ENCODE measurements around the gene SNX10.

SNX10 gene

GRCh38 chr7:26340476-26341018 lies 48.9 kb downstream of the SNX10 start:
- Histone ChIP-seq H3K9ac (ENCODE audit: low read length) (no peak overlapping the region), H3K4me3 (ENCODE audit: low read depth, low read length) (no peak overlapping the region), H3K4me1 (ENCODE audit: control insufficient read depth, insufficient read depth, low read length) (no peaks in the 10 kb centered on the region), H3K27me3 (ENCODE audit: control insufficient read depth, insufficient read depth, low read length) (no peaks in the 10 kb centered on the region), H3K27ac (ENCODE audit: low read depth, low read length) (no peak overlapping the region), H3K9me3 (ENCODE audit: control insufficient read depth, insufficient read depth, low read depth, low read length) (no peaks in the 10 kb centered on the region), H3K36me3 (ENCODE audit: control insufficient read depth, insufficient read depth, low read length) (no peaks in the 10 kb centered on the region)

GRCh38 chr7:26343320-26343832 lies 51.7 kb downstream of the SNX10 start:
- H3K9me3 ChIP-seq (ENCODE audit: control insufficient read depth, insufficient read depth, low read depth, low read length), result no peaks in the 10 kb centered on the region
- H3K9ac ChIP-seq (ENCODE audit: low read length), result no peak overlapping the region
- no peak overlapping the region for H3K4me3 ChIP-seq (ENCODE audit: low read depth, low read length)
- no peak overlapping the region for H3K27ac ChIP-seq (ENCODE audit: low read depth, low read length)
- H3K27me3 ChIP-seq (ENCODE audit: control insufficient read depth, insufficient read depth, low read length), result no peaks in the 10 kb centered on the region
- H3K4me1 ChIP-seq (ENCODE audit: control insufficient read depth, insufficient read depth, low read length), result no peaks in the 10 kb centered on the region
- H3K36me3 ChIP-seq (ENCODE audit: control insufficient read depth, insufficient read depth, low read length), result no peaks in the 10 kb centered on the region

- Histone ChIP-seq H3K4me1 (ENCODE audit: control insufficient read depth, insufficient read depth, low read length) (no peaks in the 10 kb centered on the region), H3K36me3 (ENCODE audit: control insufficient read depth, insufficient read depth, low read length) (no peaks in the 10 kb centered on the region), H3K9me3 (ENCODE audit: control insufficient read depth, insufficient read depth, low read depth, low read length) (no peaks in the 10 kb centered on the region), H3K27ac (ENCODE audit: low read depth, low read length) (no peak overlapping the region), H3K4me3 (ENCODE audit: low read depth, low read length) (no peak overlapping the region), H3K9ac (ENCODE audit: low read length) (no peak overlapping the region), H3K27me3 (ENCODE audit: control insufficient read depth, insufficient read depth, low read length) (no peaks in the 10 kb centered on the region)
Observed at GRCh38 chr7:26343837-26344236, 52.2 kb downstream of the SNX10 start.

GRCh38 chr7:26345202-26345601 lies 53.5 kb downstream of the SNX10 start:
- Histone ChIP-seq H3K27me3 (ENCODE audit: control insufficient read depth, insufficient read depth, low read length) (no peaks in the 10 kb centered on the region), H3K9me3 (ENCODE audit: control insufficient read depth, insufficient read depth, low read depth, low read length) (no peaks in the 10 kb centered on the region), H3K4me1 (ENCODE audit: control insufficient read depth, insufficient read depth, low read length) (no peaks in the 10 kb centered on the region), H3K27ac (ENCODE audit: low read depth, low read length) (no peak overlapping the region), H3K36me3 (ENCODE audit: control insufficient read depth, insufficient read depth, low read length) (no peaks in the 10 kb centered on the region), H3K4me3 (ENCODE audit: low read depth, low read length) (no peak overlapping the region), H3K9ac (ENCODE audit: low read length) (no peak overlapping the region)

- H3K4me3 ChIP-seq (ENCODE audit: low read depth, low read length), result no peak overlapping the region
- no peaks in the 10 kb centered on the region for H3K27me3 ChIP-seq (ENCODE audit: control insufficient read depth, insufficient read depth, low read length)
- H3K9ac ChIP-seq (ENCODE audit: low read length), result no peak overlapping the region
- no peaks in the 10 kb centered on the region for H3K36me3 ChIP-seq (ENCODE audit: control insufficient read depth, insufficient read depth, low read length)
- no peaks in the 10 kb centered on the region for H3K4me1 ChIP-seq (ENCODE audit: control insufficient read depth, insufficient read depth, low read length)
- no peak overlapping the region for H3K27ac ChIP-seq (ENCODE audit: low read depth, low read length)
- H3K9me3 ChIP-seq (ENCODE audit: control insufficient read depth, insufficient read depth, low read depth, low read length), result no peaks in the 10 kb centered on the region
Observed at GRCh38 chr7:26345837-26346236, 54.2 kb downstream of the SNX10 start.

GRCh38 chr7:26346611-26347203 lies 55.0 kb downstream of the SNX10 start:
- H3K9ac ChIP-seq (ENCODE audit: low read length), result no peak overlapping the region
- H3K4me1 ChIP-seq (ENCODE audit: control insufficient read depth, insufficient read depth, low read length), result no peaks in the 10 kb centered on the region
- no peak overlapping the region for H3K4me3 ChIP-seq (ENCODE audit: low read depth, low read length)
- no peaks in the 10 kb centered on the region for H3K9me3 ChIP-seq (ENCODE audit: control insufficient read depth, insufficient read depth, low read depth, low read length)
- no peaks in the 10 kb centered on the region for H3K36me3 ChIP-seq (ENCODE audit: control insufficient read depth, insufficient read depth, low read length)
- H3K27ac ChIP-seq (ENCODE audit: low read depth, low read length), result no peak overlapping the region
- no peaks in the 10 kb centered on the region for H3K27me3 ChIP-seq (ENCODE audit: control insufficient read depth, insufficient read depth, low read length)

- H3K27me3 ChIP-seq (ENCODE audit: control insufficient read depth, insufficient read depth, low read length), result no peaks in the 10 kb centered on the region
- no peak overlapping the region for H3K27ac ChIP-seq (ENCODE audit: low read depth, low read length)
- no peaks in the 10 kb centered on the region for H3K9me3 ChIP-seq (ENCODE audit: control insufficient read depth, insufficient read depth, low read depth, low read length)
- no peaks in the 10 kb centered on the region for H3K36me3 ChIP-seq (ENCODE audit: control insufficient read depth, insufficient read depth, low read length)
- no peak overlapping the region for H3K4me3 ChIP-seq (ENCODE audit: low read depth, low read length)
- no peaks in the 10 kb centered on the region for H3K4me1 ChIP-seq (ENCODE audit: control insufficient read depth, insufficient read depth, low read length)
- H3K9ac ChIP-seq (ENCODE audit: low read length), result no peak overlapping the region
Observed at GRCh38 chr7:26348234-26348851, 56.7 kb downstream of the SNX10 start.

GRCh38 chr7:26349005-26349915 lies 57.6 kb downstream of the SNX10 start:
- H3K4me3 ChIP-seq (ENCODE audit: low read depth, low read length), result no peak overlapping the region
- H3K36me3 ChIP-seq (ENCODE audit: control insufficient read depth, insufficient read depth, low read length), result no peaks in the 10 kb centered on the region
- no peaks in the 10 kb centered on the region for H3K9me3 ChIP-seq (ENCODE audit: control insufficient read depth, insufficient read depth, low read depth, low read length)
- H3K27ac ChIP-seq (ENCODE audit: low read depth, low read length), result no peak overlapping the region
- H3K9ac ChIP-seq (ENCODE audit: low read length), result no peak overlapping the region
- no peaks in the 10 kb centered on the region for H3K4me1 ChIP-seq (ENCODE audit: control insufficient read depth, insufficient read depth, low read length)
- H3K27me3 ChIP-seq (ENCODE audit: control insufficient read depth, insufficient read depth, low read length), result no peaks in the 10 kb centered on the region

- Histone ChIP-seq H3K4me3 (ENCODE audit: low read depth, low read length) (no peak overlapping the region), H3K9ac (ENCODE audit: low read length) (no peak overlapping the region), H3K27ac (ENCODE audit: low read depth, low read length) (no peak overlapping the region), H3K27me3 (ENCODE audit: control insufficient read depth, insufficient read depth, low read length) (no peaks in the 10 kb centered on the region), H3K9me3 (ENCODE audit: control insufficient read depth, insufficient read depth, low read depth, low read length) (no peaks in the 10 kb centered on the region), H3K4me1 (ENCODE audit: control insufficient read depth, insufficient read depth, low read length) (no peaks in the 10 kb centered on the region), H3K36me3 (ENCODE audit: control insufficient read depth, insufficient read depth, low read length) (no peaks in the 10 kb centered on the region)
Observed at GRCh38 chr7:26351171-26351570, 59.5 kb downstream of the SNX10 start.

GRCh38 chr7:26356229-26356628 lies 64.6 kb downstream of the SNX10 start:
- H3K4me3 ChIP-seq (ENCODE audit: low read depth, low read length), result no peak overlapping the region
- no peaks in the 10 kb centered on the region for H3K9me3 ChIP-seq (ENCODE audit: control insufficient read depth, insufficient read depth, low read depth, low read length)
- H3K36me3 ChIP-seq (ENCODE audit: control insufficient read depth, insufficient read depth, low read length), result no peaks in the 10 kb centered on the region
- H3K27me3 ChIP-seq (ENCODE audit: control insufficient read depth, insufficient read depth, low read length), result no peaks in the 10 kb centered on the region
- H3K9ac ChIP-seq (ENCODE audit: low read length), result no peak overlapping the region
- no peak overlapping the region for H3K27ac ChIP-seq (ENCODE audit: low read depth, low read length)
- no peaks in the 10 kb centered on the region for H3K4me1 ChIP-seq (ENCODE audit: control insufficient read depth, insufficient read depth, low read length)
